ENCODE measurements around the gene HHAT.

DNA sequence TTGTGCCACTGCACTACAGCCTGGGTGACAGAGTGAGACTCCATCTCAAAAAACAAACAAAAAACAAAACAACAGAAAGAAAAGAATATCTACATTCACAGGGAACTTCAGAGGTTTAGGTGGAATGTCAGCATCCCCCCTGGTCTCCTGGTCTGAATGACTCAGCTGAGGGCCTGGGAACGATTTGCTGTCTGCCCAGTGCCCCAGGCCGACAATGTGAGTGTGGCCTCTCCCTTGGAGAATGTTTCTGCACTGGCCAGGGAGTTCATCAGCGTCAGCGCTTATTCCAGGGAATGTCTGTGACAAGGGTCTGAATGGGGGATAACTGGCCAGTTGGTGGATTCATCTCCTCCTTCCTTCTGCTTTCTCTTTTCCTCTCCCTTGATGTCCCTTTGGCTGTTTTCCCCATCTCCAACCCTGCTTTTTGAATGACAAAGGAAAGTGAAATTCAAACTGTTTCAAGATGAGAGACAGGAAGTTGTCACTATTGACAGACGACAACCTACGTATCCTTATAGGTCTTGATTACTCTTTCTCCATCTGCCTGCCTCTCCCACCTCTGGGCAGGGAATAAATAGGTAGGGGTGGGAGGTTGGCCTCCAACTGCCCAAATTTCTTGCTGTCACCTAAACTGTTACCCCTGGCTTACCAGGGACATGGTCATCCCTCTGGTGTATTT is 213.1 kb downstream of the HHAT start:
- TF ChIP-seq CHD2 (IDR thresholded peaks at IDR 0.05; ENCODE audit: low read length, partially characterized antibody), result no peak
- TF ChIP-seq RAD21 (conservative IDR thresholded peaks at IDR 0.05 in 1 of 2, IDR thresholded peaks at IDR 0.05 in 1 of 2), result no peak
- no peak for TF ChIP-seq HDAC2 (IDR thresholded peaks at IDR 0.05)
- TF ChIP-seq CEBPB (IDR thresholded peaks at IDR 0.05), result no peak
- no peak for TF ChIP-seq POLR2A (IDR thresholded peaks at IDR 0.05; ENCODE audit: low read length)
- TF ChIP-seq CTCF (IDR thresholded peaks at IDR 0.05), result no peak
